CD4-positive, alpha-beta T cell treated with Interleukin-15 for 4 hours (primary cell): ENCODE results near the gene CISD1.
"Not testable (repeated sequence)": the region's sequence is repeated elsewhere in the genome, so short reads cannot be mapped to it uniquely, and the experiment has no call there.

Source experiments
- DNase-seq: peaks from one replicate; pipeline ENCODE4 v3.0.0-alpha.2; 2020; ENCODE audit warnings: low spot score

CISD1 gene

DNA sequence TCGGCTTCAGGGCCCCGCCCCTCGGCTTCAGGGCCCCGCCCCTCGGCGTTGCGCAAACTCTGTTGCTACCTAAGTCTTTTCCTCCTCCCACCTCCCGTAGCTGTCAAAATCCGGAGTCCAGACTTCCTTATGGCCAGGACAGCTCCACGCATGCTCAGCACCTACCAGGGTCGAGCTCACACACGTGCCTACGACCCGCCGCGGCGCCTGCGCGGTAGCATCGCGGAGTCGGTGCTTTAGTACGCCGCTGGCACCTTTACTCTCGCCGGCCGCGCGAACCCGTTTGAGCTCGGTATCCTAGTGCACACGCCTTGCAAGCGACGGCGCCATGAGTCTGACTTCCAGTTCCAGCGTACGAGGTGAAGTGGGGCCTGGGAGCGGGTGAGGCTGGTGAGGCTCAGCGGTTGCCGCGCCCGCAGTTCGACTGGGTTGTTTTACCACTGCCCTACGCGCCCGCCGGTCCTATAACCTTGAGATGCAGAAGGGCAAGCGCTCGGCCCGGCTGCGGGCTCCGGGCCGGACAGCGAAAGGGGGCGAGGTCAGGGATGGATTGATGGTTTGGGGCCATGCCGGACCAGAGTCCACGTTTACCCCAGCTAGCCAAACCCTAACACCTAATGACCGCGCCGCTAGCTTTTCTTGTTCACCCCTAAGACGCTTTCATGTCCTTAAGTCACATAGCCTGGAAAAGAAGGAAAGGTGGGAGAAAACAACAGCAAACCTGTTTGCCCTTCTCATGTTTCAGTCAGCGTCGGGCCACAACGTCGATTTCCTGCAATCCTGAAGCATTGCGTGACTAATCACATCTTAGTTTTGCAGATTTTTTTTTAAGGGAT, at the start of gene CISD1:
CISD1 (plus strand) TSS at position 217 of the 836 bp plus-strand sequence; CDS start at position 329, 112 bp downstream.
- peak; percentile 97 for DNase-seq

GRCh38 chr10:58219875-58220274, 49.1 kb upstream of the CISD1 start:
- DNase-seq = no peak

DNA sequence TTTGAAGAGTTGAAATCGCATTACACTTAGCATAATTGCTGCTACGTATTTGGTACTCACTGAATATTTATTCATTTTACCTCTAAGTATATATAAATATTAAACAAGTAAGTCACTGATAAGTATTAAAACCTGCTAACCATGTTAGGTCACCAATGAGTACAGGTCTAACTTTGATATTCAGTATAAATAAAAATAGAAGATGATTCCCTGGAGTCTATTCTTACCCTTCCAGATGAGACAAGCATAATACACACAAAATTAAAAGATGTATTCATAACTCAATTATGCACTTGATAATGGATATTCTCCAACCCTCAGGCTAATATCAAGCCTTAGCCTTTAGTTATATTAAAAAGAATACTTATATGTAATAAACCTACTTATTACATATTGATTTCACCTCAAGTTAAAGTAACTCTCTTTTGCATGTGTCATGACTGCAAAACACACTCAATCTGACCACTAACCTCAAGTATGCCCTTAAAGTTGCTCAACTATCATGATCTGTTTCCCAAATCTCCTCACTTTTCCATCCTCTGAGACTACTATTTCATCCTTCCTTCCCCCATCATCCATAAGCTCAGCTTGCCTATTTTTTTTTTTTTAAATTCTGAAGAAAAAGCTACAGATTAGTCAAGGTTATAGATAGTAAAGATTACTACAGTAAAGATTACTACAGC, 48.1 kb upstream of the CISD1 start:
- no peak for DNase-seq

GRCh38 chr10:58225654-58226053, 43.3 kb upstream of the CISD1 start:
- no peak for DNase-seq

DNA sequence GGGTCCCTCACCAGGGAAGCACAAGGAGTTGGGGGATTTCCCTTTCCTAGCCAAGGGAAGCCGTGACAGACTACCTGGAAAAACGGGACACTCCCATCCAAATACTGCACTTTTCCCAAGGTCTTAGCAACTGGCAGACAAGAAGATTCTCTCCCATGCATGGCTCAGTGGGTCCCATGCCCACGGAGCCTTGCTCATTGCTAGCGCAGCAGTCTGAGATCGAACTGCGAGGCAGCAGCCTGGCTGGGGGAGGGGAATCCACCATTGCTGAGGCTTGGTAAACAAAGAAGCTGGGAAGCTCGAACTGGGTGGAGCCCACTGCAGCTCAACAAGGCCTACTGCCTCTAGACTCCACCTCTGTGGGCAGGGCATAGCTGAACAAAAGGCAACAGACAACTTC, 39.1 kb upstream of the CISD1 start:
- not testable (repeated sequence) for DNase-seq

- DNase-seq = no peak
Observed at GRCh38 chr10:58237014-58237834, 31.7 kb upstream of the CISD1 start.

GRCh38 chr10:58239561-58240169, 29.3 kb upstream of the CISD1 start:
- DNase-seq = no peak

- DNase-seq = no peak
Observed at GRCh38 chr10:58240531-58240930, 28.4 kb upstream of the CISD1 start.

GRCh38 chr10:58241346-58241745, 27.6 kb upstream of the CISD1 start:
- DNase-seq = no peak

DNA sequence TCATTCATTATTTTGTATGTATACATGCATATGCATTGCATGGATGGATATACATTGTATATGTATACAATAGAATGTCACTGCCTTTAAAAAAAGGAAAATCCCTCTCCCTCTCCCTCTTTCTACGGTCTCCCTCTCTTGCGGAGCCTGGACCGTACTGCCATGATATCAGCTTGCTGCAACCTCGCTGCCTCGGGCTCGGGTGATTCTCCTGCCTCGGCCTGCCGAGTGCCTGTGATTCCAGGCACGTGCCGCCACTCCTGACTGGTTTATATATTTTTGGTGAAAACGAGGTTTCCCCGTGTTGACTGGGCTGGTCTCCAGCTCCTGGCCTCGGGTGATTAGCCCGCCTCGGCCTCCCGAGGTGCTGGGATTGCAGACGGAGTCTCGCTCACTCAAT, 25.7 kb upstream of the CISD1 start:
- no peak for DNase-seq

DNA sequence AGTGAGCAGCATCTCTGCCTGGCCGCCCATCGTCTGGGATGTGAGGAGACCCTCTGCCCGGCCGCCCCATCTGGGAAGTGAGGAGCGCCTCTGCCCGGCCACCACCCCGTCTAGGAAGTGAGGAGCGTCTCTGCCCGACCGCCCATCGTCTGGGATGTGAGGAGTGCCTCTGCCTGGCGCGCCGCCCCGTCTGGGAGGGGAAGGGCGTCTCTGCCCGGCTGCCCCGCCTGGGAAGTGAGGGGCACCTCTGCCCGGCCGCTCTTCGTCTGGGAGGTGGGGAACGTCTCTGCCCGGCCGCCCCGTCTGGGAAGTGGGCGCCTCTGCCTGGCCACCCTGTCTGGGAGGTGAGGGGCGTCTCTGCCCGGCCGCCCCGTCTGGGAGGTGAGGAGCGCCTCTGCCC, 25.2 kb upstream of the CISD1 start:
- DNase-seq = not testable (repeated sequence)

GRCh38 chr10:58244242-58244641, 24.7 kb upstream of the CISD1 start:
- DNase-seq = not testable (repeated sequence)

DNA sequence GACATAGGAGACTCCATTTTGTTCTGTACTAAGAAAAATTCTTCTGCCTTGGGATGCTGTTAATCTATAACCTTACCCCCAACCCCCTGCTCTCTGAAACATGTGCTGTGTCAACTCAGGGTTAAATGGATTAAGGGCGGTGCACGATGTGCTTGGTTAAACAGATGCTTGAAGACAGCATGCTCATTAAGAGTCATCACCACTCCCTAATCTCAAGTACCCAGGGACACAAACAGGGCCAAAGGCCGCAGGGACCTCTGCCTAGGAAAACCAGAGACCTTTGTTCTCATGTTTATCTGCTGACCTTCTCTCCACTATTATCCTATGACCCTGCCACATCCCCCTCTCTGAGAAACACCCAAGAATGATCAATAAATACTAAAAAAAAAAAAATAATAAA, 24.3 kb upstream of the CISD1 start:
- not testable (repeated sequence) for DNase-seq

DNA sequence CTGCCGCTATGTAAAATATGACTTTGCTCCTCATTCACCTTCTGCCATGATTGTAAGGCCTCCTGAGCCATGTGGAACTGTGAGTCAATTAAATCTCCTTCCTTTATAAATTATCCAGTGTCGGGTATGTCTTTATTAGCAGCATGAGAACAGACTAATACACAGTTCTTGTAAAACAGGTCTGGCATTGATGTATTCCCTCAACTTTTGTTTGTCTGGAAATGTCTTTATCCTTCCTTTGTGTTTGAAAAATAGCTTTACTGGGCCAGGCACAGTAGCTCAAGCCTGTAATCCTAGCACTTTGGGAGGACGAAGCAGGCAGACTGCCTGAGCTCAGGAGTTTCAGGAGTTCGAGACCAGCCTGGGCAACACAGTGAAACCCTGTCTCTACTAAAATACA, 15.8 kb upstream of the CISD1 start:
- no peak for DNase-seq

- DNase-seq = no peak
Observed at GRCh38 chr10:58254644-58255043, 14.3 kb upstream of the CISD1 start.

GRCh38 chr10:58256013-58256780, 12.8 kb upstream of the CISD1 start:
- not testable (repeated sequence) for DNase-seq

DNA sequence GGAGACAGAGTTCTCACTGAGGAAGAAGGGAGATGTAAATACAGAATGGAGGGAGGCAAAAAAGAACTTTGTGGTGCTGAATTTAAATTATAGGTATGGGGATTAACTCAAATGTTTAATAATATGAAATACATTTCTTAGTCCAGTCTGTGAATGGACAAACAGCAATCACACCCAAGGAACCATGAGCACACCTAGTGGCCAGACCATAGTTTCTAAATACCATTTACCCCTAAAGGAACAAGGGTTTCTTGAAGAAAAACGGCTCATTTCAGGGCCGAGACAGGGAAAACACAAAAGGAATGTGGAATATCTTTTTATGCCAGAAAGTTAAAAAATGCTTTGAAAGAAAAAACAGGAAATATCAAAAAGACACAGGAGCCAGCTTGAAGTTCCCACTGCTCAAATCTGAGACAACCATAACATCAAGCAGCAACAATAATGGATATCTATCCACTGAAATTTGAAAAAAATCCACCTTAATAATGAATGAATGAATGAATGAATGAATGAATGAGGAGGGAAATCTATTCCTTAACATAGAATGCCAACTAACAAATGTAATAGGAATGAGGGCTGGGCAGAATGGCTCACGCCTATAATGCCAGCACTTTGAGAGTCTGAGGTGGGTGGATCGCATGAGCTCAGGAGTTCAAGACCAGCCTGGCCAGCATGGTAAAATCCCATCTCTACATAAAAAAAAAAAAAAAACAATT, 9.8 kb upstream of the CISD1 start:
- DNase-seq = no peak

GRCh38 chr10:58260334-58260733, 8.6 kb upstream of the CISD1 start:
- no peak for DNase-seq

- no peak for DNase-seq
Observed at GRCh38 chr10:58262766-58263165, 6.2 kb upstream of the CISD1 start.

DNA sequence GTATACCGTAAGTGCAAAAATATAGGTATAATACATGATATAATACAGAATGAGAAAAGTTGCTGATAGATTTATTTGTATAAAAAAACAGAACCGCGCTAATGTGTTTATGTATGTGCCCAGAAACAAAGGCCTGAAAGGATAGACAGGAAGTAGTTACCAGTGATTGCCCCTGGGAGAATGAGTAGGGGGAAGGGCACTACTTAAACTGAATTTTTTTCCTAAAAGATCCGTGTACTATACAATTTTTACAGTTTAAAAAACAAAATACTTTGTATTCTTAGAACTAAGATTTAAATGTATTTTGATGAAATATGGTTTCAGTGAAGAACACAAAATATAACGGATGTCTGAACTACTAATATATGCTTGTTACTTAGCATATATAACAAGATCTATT, 4.2 kb upstream of the CISD1 start:
- no peak for DNase-seq

- no peak for DNase-seq
Observed at GRCh38 chr10:58265249-58265648, 3.7 kb upstream of the CISD1 start.
